GM23338 (cell line): Measurements from ENCODE around the gene C8A. TPM values are rescaled to one million over a fixed set of nuclear protein-coding genes. Genes with fewer than 3 reads are reported as not detected.

Experiments
- ATAC-seq: fragments of 200-7000 bp; cut with Tn5 transposase; 3 replicates; pipeline ENCODE4 v1.9.1; 2020
- DNase-seq: peaks from one replicate; pipeline ENCODE4 v3.0.0-alpha.2; 2015; ENCODE audit warnings: low spot score
- H2AFZ ChIP-seq: fragments of 200-600 bp; sonication (generic); 2 replicates; pipeline ENCODE4 v1.8.0; 2016; ENCODE audit warnings: antibody characterized with exemption, mild to moderate bottlenecking, moderate library complexity
- H3F3A ChIP-seq: fragments of 200-600 bp; sonication (generic); replicated peaks from 2 replicates; pipeline ENCODE4 v1.8.0; 2017; ENCODE audit warnings: antibody characterized with exemption, mixed run types, low read depth
- H3K27ac ChIP-seq: fragments of 200-600 bp; sonication (generic); 2 replicates; pipeline ENCODE4 v1.6.1; 2016; ENCODE audit warnings: low read depth
- H3K27me3 ChIP-seq: fragments of 200-600 bp; sonication (generic); 2 replicates; pipeline ENCODE4 v1.8.0; 2016; ENCODE audit warnings: mild to moderate bottlenecking, mixed run types, moderate library complexity; ENCODE audit not compliant: insufficient read depth
- H3K36me3 ChIP-seq: fragments of 200-600 bp; sonication (generic); 2 replicates; pipeline ENCODE4 v1.8.0; 2016; ENCODE audit warnings: mild to moderate bottlenecking; ENCODE audit not compliant: insufficient read depth
- H3K4me1 ChIP-seq: fragments of 200-600 bp; sonication (generic); 2 replicates; pipeline ENCODE4 v1.8.0; 2016; ENCODE audit warnings: mild to moderate bottlenecking, moderate library complexity; ENCODE audit not compliant: insufficient read depth
- H3K4me2 ChIP-seq: fragments of 200-600 bp; sonication (generic); 2 replicates; pipeline ENCODE4 v1.7.1; 2017; ENCODE audit warnings: mixed run types
- H3K4me3 ChIP-seq: fragments of 200-600 bp; sonication (generic); 2 replicates; pipeline ENCODE4 v1.6.1; 2016; ENCODE audit warnings: mixed run types
- H3K79me2 ChIP-seq: fragments of 200-600 bp; sonication (generic); replicated peaks from 2 replicates; pipeline ENCODE4 v1.8.0; 2017; ENCODE audit warnings: mild to moderate bottlenecking; ENCODE audit not compliant: insufficient read depth
- H3K9me2 ChIP-seq: fragments of 200-600 bp; sonication (generic); 2 replicates; pipeline ENCODE4 v1.8.0; 2017; ENCODE audit not compliant: insufficient read depth
- H4K20me1 ChIP-seq: fragments of 200-600 bp; sonication (generic); replicated peaks from 2 replicates; pipeline ENCODE4 v1.8.0; 2017; ENCODE audit warnings: mild to moderate bottlenecking; ENCODE audit not compliant: insufficient read depth
- H3K27ac Mint-ChIP-seq: 2 replicates; pipeline ENCODE4 v1.8.0; 2020; ENCODE audit warnings: inconsistent platforms, mild to moderate bottlenecking, moderate library complexity, mixed read lengths
- H3K27me3 Mint-ChIP-seq: 3 replicates; pipeline ENCODE4 v1.8.0; 2022; ENCODE audit warnings: low read depth, mild to moderate bottlenecking, moderate library complexity, mixed read lengths, inconsistent platforms; ENCODE audit not compliant: insufficient read depth, poor library complexity
- H3K36me3 Mint-ChIP-seq: 3 replicates; pipeline ENCODE4 v1.8.0; 2021; ENCODE audit warnings: low read depth, mild to moderate bottlenecking, inconsistent platforms, moderate library complexity, mixed read lengths
- H3K4me1 Mint-ChIP-seq: 3 replicates; pipeline ENCODE4 v1.8.0; 2020; ENCODE audit warnings: mild to moderate bottlenecking, inconsistent platforms, mixed read lengths
- H3K4me3 Mint-ChIP-seq: 3 replicates; pipeline ENCODE4 v1.8.0; 2021; ENCODE audit warnings: moderate library complexity, mild to moderate bottlenecking, inconsistent platforms, mixed read lengths
- H3K9me3 Mint-ChIP-seq: 3 replicates; pipeline ENCODE4 v1.8.0; 2020; ENCODE audit warnings: moderate library complexity, mild to moderate bottlenecking, inconsistent platforms, mixed read lengths
- EZH2 ChIP-seq: fragments of 200-600 bp; sonication (generic); IDR thresholded peaks from one replicate; pipeline ENCODE4 v1.8.0; 2017; ENCODE audit warnings: antibody characterized with exemption, mild to moderate bottlenecking, low read depth; ENCODE audit not compliant: unreplicated experiment
- JUNB ChIP-seq: IDR thresholded peaks from one replicate; pipeline ENCODE4 v1.6.1; 2016; ENCODE audit warnings: antibody characterized with exemption; ENCODE audit not compliant: unreplicated experiment
- POLR2AphosphoS5 ChIP-seq: IDR thresholded peaks from 2 replicates; pipeline ENCODE4 v1.6.1; 2016; ENCODE audit warnings: antibody characterized with exemption, low read depth
- polyA plus RNA-seq: library from polyadenylated mRNA; unstranded; fragments of >200 nt; fragmentation: Nextera tagmentation; extraction: Ambion mirVana; gene quantifications from 2 replicates; pipeline ENCODE4 v1.2.1, GENCODE V29; 2016
- total RNA-seq: library from RNA; depleted of rRNA; stranded (reverse); fragments of >200 nt; shearing (Covaris generic); gene quantifications from 2 replicates; pipeline ENCODE4 v1.2.3, GENCODE V29; 2014
- TF ChIP-seq, protein P1 (sequence below): fragments of 250-450 bp; sonication (Bioruptor Pico); IDR thresholded peaks from 2 replicates; pipeline ENCODE4 v1.5.0; 2020; ENCODE audit warnings: mild to moderate bottlenecking, moderate library complexity
- TF ChIP-seq, protein P2 (sequence below): IDR thresholded peaks from 2 replicates; pipeline ENCODE4 v1.6.1; 2016; ENCODE audit warnings: antibody characterized with exemption
- TF ChIP-seq, protein P3 (sequence below), 2 experiments: fragments of 200-600 bp in 1 of 2; sonication (generic) in 1 of 2; conservative IDR thresholded peaks; 2 replicates each; pipeline versions ENCODE4 v1.5.1 to v1.6.1; 2016 to 2017; ENCODE audit warnings: antibody characterized with exemption in 2 of 2, low read depth in 2 of 2, mild to moderate bottlenecking in 2 of 2, moderate library complexity in 1 of 2

Gene C8A
- total and polyA plus RNA-seq, 2 experiments from 2014 or later: not detected

DNA sequence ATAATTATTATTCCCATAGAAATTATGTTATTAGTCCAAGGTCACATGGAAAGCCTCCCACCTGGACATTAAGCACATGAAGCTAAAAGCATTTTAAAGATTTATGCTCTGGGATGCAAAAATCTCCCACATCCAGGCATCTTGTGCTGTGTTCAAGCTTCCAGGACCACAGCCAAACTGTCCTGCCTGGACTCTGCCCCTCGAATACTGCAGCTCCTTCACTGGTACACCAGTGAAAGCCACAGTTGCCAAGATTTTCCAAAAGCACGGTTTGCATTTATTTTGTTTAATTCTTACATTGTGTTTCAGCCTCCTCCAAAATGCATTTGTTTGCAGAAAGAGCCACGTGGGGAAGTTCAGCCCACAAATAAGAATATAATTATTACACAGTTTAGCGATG lies 72.6 kb downstream of the C8A start (continued):
- TF ChIP-seq, protein P1, sequence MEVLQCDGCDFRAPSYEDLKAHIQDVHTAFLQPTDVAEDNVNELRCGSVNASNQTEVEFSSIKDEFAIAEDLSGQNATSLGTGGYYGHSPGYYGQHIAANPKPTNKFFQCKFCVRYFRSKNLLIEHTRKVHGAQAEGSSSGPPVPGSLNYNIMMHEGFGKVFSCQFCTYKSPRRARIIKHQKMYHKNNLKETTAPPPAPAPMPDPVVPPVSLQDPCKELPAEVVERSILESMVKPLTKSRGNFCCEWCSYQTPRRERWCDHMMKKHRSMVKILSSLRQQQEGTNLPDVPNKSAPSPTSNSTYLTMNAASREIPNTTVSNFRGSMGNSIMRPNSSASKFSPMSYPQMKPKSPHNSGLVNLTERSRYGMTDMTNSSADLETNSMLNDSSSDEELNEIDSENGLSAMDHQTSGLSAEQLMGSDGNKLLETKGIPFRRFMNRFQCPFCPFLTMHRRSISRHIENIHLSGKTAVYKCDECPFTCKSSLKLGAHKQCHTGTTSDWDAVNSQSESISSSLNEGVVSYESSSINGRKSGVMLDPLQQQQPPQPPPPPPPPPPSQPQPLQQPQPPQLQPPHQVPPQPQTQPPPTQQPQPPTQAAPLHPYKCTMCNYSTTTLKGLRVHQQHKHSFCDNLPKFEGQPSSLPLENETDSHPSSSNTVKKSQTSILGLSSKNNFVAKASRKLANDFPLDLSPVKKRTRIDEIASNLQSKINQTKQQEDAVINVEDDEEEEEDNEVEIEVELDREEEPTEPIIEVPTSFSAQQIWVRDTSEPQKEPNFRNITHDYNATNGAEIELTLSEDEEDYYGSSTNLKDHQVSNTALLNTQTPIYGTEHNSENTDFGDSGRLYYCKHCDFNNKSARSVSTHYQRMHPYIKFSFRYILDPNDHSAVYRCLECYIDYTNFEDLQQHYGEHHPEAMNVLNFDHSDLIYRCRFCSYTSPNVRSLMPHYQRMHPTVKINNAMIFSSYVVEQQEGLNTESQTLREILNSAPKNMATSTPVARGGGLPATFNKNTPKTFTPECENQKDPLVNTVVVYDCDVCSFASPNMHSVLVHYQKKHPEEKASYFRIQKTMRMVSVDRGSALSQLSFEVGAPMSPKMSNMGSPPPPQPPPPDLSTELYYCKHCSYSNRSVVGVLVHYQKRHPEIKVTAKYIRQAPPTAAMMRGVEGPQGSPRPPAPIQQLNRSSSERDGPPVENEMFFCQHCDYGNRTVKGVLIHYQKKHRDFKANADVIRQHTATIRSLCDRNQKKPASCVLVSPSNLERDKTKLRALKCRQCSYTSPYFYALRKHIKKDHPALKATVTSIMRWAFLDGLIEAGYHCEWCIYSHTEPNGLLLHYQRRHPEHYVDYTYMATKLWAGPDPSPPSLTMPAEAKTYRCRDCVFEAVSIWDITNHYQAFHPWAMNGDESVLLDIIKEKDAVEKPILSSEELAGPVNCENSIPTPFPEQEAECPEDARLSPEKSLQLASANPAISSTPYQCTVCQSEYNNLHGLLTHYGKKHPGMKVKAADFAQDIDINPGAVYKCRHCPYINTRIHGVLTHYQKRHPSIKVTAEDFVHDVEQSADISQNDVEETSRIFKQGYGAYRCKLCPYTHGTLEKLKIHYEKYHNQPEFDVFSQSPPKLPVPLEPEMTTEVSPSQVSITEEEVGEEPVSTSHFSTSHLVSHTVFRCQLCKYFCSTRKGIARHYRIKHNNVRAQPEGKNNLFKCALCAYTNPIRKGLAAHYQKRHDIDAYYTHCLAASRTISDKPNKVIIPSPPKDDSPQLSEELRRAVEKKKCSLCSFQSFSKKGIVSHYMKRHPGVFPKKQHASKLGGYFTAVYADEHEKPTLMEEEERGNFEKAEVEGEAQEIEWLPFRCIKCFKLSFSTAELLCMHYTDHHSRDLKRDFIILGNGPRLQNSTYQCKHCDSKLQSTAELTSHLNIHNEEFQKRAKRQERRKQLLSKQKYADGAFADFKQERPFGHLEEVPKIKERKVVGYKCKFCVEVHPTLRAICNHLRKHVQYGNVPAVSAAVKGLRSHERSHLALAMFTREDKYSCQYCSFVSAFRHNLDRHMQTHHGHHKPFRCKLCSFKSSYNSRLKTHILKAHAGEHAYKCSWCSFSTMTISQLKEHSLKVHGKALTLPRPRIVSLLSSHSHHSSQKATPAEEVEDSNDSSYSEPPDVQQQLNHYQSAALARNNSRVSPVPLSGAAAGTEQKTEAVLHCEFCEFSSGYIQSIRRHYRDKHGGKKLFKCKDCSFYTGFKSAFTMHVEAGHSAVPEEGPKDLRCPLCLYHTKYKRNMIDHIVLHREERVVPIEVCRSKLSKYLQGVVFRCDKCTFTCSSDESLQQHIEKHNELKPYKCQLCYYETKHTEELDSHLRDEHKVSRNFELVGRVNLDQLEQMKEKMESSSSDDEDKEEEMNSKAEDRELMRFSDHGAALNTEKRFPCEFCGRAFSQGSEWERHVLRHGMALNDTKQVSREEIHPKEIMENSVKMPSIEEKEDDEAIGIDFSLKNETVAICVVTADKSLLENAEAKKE (CRISPR knock-in tag): no peak
- no peak for TF ChIP-seq POLR2AphosphoS5
- TF ChIP-seq, protein P2, sequence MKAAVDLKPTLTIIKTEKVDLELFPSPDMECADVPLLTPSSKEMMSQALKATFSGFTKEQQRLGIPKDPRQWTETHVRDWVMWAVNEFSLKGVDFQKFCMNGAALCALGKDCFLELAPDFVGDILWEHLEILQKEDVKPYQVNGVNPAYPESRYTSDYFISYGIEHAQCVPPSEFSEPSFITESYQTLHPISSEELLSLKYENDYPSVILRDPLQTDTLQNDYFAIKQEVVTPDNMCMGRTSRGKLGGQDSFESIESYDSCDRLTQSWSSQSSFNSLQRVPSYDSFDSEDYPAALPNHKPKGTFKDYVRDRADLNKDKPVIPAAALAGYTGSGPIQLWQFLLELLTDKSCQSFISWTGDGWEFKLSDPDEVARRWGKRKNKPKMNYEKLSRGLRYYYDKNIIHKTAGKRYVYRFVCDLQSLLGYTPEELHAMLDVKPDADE: no peak
- TF ChIP-seq, protein P3, sequence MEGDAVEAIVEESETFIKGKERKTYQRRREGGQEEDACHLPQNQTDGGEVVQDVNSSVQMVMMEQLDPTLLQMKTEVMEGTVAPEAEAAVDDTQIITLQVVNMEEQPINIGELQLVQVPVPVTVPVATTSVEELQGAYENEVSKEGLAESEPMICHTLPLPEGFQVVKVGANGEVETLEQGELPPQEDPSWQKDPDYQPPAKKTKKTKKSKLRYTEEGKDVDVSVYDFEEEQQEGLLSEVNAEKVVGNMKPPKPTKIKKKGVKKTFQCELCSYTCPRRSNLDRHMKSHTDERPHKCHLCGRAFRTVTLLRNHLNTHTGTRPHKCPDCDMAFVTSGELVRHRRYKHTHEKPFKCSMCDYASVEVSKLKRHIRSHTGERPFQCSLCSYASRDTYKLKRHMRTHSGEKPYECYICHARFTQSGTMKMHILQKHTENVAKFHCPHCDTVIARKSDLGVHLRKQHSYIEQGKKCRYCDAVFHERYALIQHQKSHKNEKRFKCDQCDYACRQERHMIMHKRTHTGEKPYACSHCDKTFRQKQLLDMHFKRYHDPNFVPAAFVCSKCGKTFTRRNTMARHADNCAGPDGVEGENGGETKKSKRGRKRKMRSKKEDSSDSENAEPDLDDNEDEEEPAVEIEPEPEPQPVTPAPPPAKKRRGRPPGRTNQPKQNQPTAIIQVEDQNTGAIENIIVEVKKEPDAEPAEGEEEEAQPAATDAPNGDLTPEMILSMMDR (conservative IDR thresholded peaks at IDR 0.05; ENCODE audit: low read depth in 2 of 2): no peak

DNA sequence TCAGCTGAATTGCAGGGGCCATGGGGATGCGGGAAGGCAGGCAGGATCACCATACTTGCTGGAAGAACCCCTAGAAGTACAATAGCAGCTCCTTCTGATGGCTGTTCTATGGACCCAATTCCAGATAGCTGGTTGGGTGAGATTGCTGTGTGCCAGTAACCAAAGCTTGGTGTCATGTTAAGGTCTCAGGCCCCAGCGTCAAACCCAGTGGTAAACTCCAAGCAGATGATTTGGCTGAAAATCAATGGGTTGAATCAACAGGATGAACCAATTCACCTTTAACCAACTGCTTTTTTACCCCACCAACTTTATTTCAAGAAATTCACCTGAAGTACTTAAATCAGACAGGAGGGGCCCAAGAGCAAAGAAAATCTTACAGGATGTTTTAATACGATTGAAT lies 73.4 kb downstream of the C8A start:
- Histone ChIP-seq H3K4me2 (no peak overlapping the region), H3F3A (no peaks in the 10 kb centered on the region), H3K79me2 (no peaks in the 10 kb centered on the region), H3K27ac (no peak overlapping the region), H3K36me3 (no peaks in the 10 kb centered on the region), H2AFZ (no peak overlapping the region), H3K9me2 (no peaks in the 10 kb centered on the region), H4K20me1 (no peaks in the 10 kb centered on the region), H3K27me3 (no peaks in the 10 kb centered on the region), H3K4me3 (no peak overlapping the region), H3K4me1 (0 out of 2 replicates have a peak, but pooled peaks cover 15% of the 10 kb centered on the region)
- DNase-seq (no peak), ATAC-seq (no peak)
- Mint-ChIP-seq H3K27me3 (peaks cover 1% of the 10 kb centered on the region), H3K9me3 (no peaks in the 10 kb centered on the region), H3K27ac (no peak overlapping the region), H3K4me3 (no peak overlapping the region), H3K4me1 (peaks cover 17% of the 10 kb centered on the region), H3K36me3 (no peaks in the 10 kb centered on the region)
- no peak for TF ChIP-seq EZH2
- TF ChIP-seq, protein P3 (conservative IDR thresholded peaks at IDR 0.05; ENCODE audit: low read depth in 2 of 2): no peak
- TF ChIP-seq JUNB: no peak
- no peak for TF ChIP-seq POLR2AphosphoS5
